ENCODE measurements around the gene SMIM44.

DNA sequence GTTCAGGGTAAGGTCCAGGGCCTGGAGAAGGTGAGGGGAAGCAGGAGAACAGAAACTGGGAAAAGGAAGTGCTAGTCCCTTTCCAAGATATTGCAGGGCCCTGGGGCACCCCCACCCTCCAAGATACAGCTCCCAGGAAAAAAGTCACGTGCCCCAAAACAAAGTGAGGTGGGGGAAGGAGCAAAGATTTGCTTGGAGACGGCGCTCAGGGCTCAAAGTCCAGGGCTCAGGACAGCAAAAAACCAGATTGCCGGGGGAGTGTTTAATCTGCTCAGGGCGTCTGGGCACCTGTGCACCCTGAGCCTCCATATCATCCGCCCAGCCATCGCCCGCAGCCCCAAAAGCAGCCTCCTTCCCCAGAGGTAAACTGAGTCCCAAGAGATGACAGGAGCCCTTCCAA lies 9.2 kb downstream of the SMIM44 start:
- TF ChIP-seq, protein P1, sequence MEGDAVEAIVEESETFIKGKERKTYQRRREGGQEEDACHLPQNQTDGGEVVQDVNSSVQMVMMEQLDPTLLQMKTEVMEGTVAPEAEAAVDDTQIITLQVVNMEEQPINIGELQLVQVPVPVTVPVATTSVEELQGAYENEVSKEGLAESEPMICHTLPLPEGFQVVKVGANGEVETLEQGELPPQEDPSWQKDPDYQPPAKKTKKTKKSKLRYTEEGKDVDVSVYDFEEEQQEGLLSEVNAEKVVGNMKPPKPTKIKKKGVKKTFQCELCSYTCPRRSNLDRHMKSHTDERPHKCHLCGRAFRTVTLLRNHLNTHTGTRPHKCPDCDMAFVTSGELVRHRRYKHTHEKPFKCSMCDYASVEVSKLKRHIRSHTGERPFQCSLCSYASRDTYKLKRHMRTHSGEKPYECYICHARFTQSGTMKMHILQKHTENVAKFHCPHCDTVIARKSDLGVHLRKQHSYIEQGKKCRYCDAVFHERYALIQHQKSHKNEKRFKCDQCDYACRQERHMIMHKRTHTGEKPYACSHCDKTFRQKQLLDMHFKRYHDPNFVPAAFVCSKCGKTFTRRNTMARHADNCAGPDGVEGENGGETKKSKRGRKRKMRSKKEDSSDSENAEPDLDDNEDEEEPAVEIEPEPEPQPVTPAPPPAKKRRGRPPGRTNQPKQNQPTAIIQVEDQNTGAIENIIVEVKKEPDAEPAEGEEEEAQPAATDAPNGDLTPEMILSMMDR (optimal IDR thresholded peaks at IDR 0.05 in 1 of 3, IDR thresholded peaks at IDR 0.05 in 1 of 3, conservative IDR thresholded peaks at IDR 0.05 in 1 of 3; ENCODE audit: extremely low read depth in 1 of 3, insufficient read depth in 2 of 3, low read length in 3 of 3) = no peak
- no peak for TF ChIP-seq EZH2 (IDR thresholded peaks at IDR 0.05; ENCODE audit: low read length)
